ENCODE data around the gene MSLN. TPM values are rescaled to one million over a fixed set of nuclear protein-coding genes. Genes with fewer than 3 reads are reported as not detected.

The MSLN gene
- total and polyA plus RNA-seq, 9 of the 15 experiments (the other 6 are each of a cell fraction or from before 2014, with no cell fraction given): not detected

- TF ChIP-seq HNRNPL (IDR thresholded peaks at IDR 0.05; ENCODE audit: low read depth, low read length): peak; percentile 69; the same call in 1 of the 2 replicates
- TF ChIP-seq ZBTB1 (CRISPR knock-in tag; IDR thresholded peaks at IDR 0.05; ENCODE audit: borderline replicate concordance, low read depth): peak; percentile 58; the same call in 1 of the 2 replicates
- peak; percentile 82 to 88 (median 83) for TF ChIP-seq CTCF (IDR thresholded peaks at IDR 0.05 in 2 of 3, conservative IDR thresholded peaks at IDR 0.05 in 1 of 3; ENCODE audit: insufficient read depth in 2 of 3, low read depth in 1 of 3, low read length in 3 of 3)
- TF ChIP-seq CEBPG (CRISPR knock-in tag; IDR thresholded peaks at IDR 0.05): peak; percentile 22; the same call in 1 of the 2 replicates
- no peak for TF ChIP-seq CEBPG (tag; conservative IDR thresholded peaks at IDR 0.05 in 1 of 2, IDR thresholded peaks at IDR 0.05 in 1 of 2)
- peak; percentile 39; the same call in 1 of the 2 replicates for TF ChIP-seq NR3C1 (CRISPR knock-in tag; IDR thresholded peaks at IDR 0.05)
- no peak for TF ChIP-seq ZNF507 (tag; conservative IDR thresholded peaks at IDR 0.05)
- TF ChIP-seq SP1 (CRISPR knock-in tag; IDR thresholded peaks at IDR 0.05): peak; percentile 60; the same call in 1 of the 2 replicates
- TF ChIP-seq THRAP3 (IDR thresholded peaks at IDR 0.05; ENCODE audit: borderline replicate concordance): 0 out of 2 replicates have a peak, but pooled peaks have one; percentile 59
- peak; percentile 89 for TF ChIP-seq TFAP4 (CRISPR knock-in tag; IDR thresholded peaks at IDR 0.05; ENCODE audit: borderline replicate concordance)
- TF ChIP-seq REST (IDR thresholded peaks at IDR 0.05; ENCODE audit: borderline replicate concordance): peak; percentile 88
- no peak for TF ChIP-seq REST (CRISPR knock-in tag; IDR thresholded peaks at IDR 0.05; ENCODE audit: low read depth)
These were observed 25.3 kb downstream of the MSLN start (continued) for GRCh38 chr16:785563-786535.
